Spleen (tissue), 11 donors: ENCODE measurements around the gene KRTAP4-11. TPM values are rescaled to one million over a fixed set of nuclear protein-coding genes. Genes with fewer than 3 reads are reported as not detected.
"Not testable (repeated sequence)": the region's sequence is repeated elsewhere in the genome, so short reads cannot be mapped to it uniquely, and the experiment has no call there.

ENCODE experiments used
- DNase-seq: peaks from one replicate; pipeline ENCODE4 v3.0.0-alpha.2; 2020
- H3K27ac ChIP-seq, 8 donors: fragments of 200-600 bp; sonication (generic) in 7 of 8; 1 replicate in 4 of 8; 2 replicates in 4 of 8; pipeline versions ENCODE4 v1.5.0 to v1.8.0; 2016 to 2021; ENCODE audit warnings: inconsistent platforms in 4 of 8, mild to moderate bottlenecking in 4 of 8, moderate library complexity in 1 of 8
- H3K27me3 ChIP-seq, 7 donors: fragments of 200-600 bp; sonication (generic) in 6 of 7; replicated peaks in 1 of 7; 1 replicate in 4 of 7; 2 replicates in 3 of 7; pipeline versions ENCODE4 v1.5.0 to v1.8.0; 2016 to 2021; ENCODE audit warnings: inconsistent platforms in 3 of 7, mild to moderate bottlenecking in 1 of 7
- H3K36me3 ChIP-seq, 6 donors: fragments of 200-600 bp; sonication (generic) in 5 of 6; 1 replicate in 4 of 6; 2 replicates in 2 of 6; pipeline versions ENCODE4 v1.5.0 to v1.8.0; 2016 to 2021; ENCODE audit warnings: inconsistent platforms in 2 of 6
- H3K4me1 ChIP-seq, 6 donors: fragments of 200-600 bp; sonication (generic) in 5 of 6; 1 replicate in 3 of 6; 2 replicates in 3 of 6; pipeline versions ENCODE4 v1.5.0 to v1.8.0; 2016 to 2021; ENCODE audit warnings: inconsistent platforms in 3 of 6
- H3K4me3 ChIP-seq, 8 donors: fragments of 200-600 bp; sonication (generic) in 7 of 8; 1 replicate in 4 of 8; 2 replicates in 4 of 8; pipeline versions ENCODE4 v1.5.0 to v1.8.0; 2016 to 2021; ENCODE audit warnings: inconsistent platforms in 4 of 8, mild to moderate bottlenecking in 4 of 8, moderate library complexity in 2 of 8
- H3K9me3 ChIP-seq, 8 donors: fragments of 200-600 bp; sonication (generic) in 7 of 8; 1 replicate in 4 of 8; 2 replicates in 4 of 8; pipeline versions ENCODE4 v1.5.0 to v1.8.0; 2016 to 2021; ENCODE audit warnings: inconsistent platforms in 4 of 8
- POLR2A ChIP-seq, 3 donors: fragments of 450-650 bp; IDR thresholded peaks; one replicate each; pipeline ENCODE4 v1.5.1; 2017; ENCODE audit warnings: antibody characterized with exemption in 3 of 3, mild to moderate bottlenecking in 1 of 3
- POLR2AphosphoS5 ChIP-seq, 3 donors: sonication (generic); formaldehyde crosslinking; IDR thresholded peaks; one replicate each; pipeline ENCODE4 v1.5.1; 2017; ENCODE audit warnings: antibody characterized with exemption in 3 of 3
- WGBS, 5 donors: extraction: QIAGEN DNeasy Blood & Tissue Kit in 3 of 5; methylation state at CpG; one replicate each; pipeline versions ENCODE4 v1.1.5 to v1.1.7; 2013 to 2018; 5-methylcytosine and 5-hydroxymethylcytosine counted together
- intact Hi-C: fragments of 100-400 bp; cut with DNase I; formaldehyde crosslinking; loops from one replicate; pipeline ENCODE4 v1.15.0; 2023; ENCODE audit warnings: low total_unique reads
- polyA plus RNA-seq, 3 donors: library from polyadenylated mRNA; stranded (reverse); fragments of 200-250 nt; gene quantifications; one replicate each; pipeline ENCODE4 v1.2.1, GENCODE V29; 2013
- total RNA-seq, 7 donors: library from RNA; depleted of rRNA in 3 of 7; stranded (reverse); fragments of >200 nt in 3 of 7; fragmentation: NEBNext Ultra II Directional in 4 of 7; extraction: Animal tissue kit (Norgen Biotek cat#: 25700) in 4 of 7; gene quantifications; one replicate each; pipeline versions ENCODE4 v1.1.0 to v1.2.1, GENCODE V29; 2016 to 2021
- TF ChIP-seq, protein P1 (sequence below), 11 experiments: fragments of 200-600 bp in 7 of 11; fragments of 450-650 bp in 4 of 11; sonication (generic) in 4 of 11; IDR thresholded peaks in 8 of 11; conservative IDR thresholded peaks in 3 of 11; 1 replicate in 7 of 11; 2 replicates in 4 of 11; pipeline versions ENCODE4 v1.4.0 to v1.8.0; 2016 to 2021; ENCODE audit warnings: antibody characterized with exemption in 11 of 11, inconsistent platforms in 4 of 11, mild to moderate bottlenecking in 1 of 11
- donor health status: healthy with polysubstance abuse.
- donor health status: DM: no; HTN: no; CAD: no; lungs with moderate emphysema.
- donor health status: DM: no; HTN: no; CAD: no.
- donor health status: Bipolar disorder and iron deficiency.
- donor health status: healthy.
- donor health status: DM: no; HTN: no; CAD: no.
- donor health status: DM: yes; HTN: yes; CAD: no.

KRTAP4-11 gene
- total and polyA plus RNA-seq, 10 donors: not detected

- Histone ChIP-seq H3K4me1 (peaks cover 0 to 9% (median 0%) of the 10 kb centered on the region in 6 donors), H3K36me3 (no peaks in the 10 kb centered on the region), H3K9me3 (peaks cover 0 to 6% (median 0%) of the 10 kb centered on the region in 8 donors), H3K27me3 (peaks cover 0 to 9% (median 0%) of the 10 kb centered on the region in 7 donors), H3K4me3 (no peak within 1 kb of the TSS), H3K27ac (no peak within 1 kb of the TSS)
- TF ChIP-seq POLR2AphosphoS5 (IDR thresholded peaks at IDR 0.05): no peak
- TF ChIP-seq POLR2A (IDR thresholded peaks at IDR 0.05): no peak
- TF ChIP-seq, protein P1, sequence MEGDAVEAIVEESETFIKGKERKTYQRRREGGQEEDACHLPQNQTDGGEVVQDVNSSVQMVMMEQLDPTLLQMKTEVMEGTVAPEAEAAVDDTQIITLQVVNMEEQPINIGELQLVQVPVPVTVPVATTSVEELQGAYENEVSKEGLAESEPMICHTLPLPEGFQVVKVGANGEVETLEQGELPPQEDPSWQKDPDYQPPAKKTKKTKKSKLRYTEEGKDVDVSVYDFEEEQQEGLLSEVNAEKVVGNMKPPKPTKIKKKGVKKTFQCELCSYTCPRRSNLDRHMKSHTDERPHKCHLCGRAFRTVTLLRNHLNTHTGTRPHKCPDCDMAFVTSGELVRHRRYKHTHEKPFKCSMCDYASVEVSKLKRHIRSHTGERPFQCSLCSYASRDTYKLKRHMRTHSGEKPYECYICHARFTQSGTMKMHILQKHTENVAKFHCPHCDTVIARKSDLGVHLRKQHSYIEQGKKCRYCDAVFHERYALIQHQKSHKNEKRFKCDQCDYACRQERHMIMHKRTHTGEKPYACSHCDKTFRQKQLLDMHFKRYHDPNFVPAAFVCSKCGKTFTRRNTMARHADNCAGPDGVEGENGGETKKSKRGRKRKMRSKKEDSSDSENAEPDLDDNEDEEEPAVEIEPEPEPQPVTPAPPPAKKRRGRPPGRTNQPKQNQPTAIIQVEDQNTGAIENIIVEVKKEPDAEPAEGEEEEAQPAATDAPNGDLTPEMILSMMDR (IDR thresholded peaks at IDR 0.05 in 8 of 11, conservative IDR thresholded peaks at IDR 0.05 in 3 of 11): no peak
- DNase-seq: no peak
- intact Hi-C loops: no loop called here
- WGBS, 5 donors: 62 to 82% (median 78%) methylated on average over 4 of the region's 4 CpGs
Measured at GRCh38 chr17:41098042-41098441, 20.1 kb downstream of the KRTAP4-11 start, which contains the start of gene KRTAP4-8. TSS of gene KRTAP4-8 (minus strand) at chr17:41098142. CDS start at chr17:41098084, 58 bp downstream.

DNA sequence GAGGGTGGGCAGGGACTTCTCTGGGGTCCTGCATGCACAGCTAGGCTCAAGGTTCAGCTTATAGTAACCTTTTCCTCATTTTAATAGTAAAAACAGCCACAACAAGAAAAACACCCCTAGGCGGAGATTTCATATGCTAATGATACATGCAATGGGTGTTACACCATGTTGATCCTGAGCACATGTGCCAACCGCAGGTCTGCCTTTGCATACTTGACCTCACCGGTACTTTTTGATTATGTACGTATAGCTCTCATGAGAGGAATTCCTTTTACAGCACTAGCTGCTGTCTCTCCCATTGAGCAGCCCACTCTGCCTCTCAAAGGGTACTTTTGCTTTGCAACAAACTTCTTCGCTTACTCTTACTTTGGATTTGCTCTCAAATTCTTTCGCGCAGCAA lies 22.1 kb downstream of the KRTAP4-11 start:
- no peak for DNase-seq
- no peak overlapping the region for H3K4me3 ChIP-seq
- H3K27ac ChIP-seq: no peak overlapping the region
- peaks cover 0 to 11% (median 0%) of the 10 kb centered on the region in 8 donors for H3K9me3 ChIP-seq
- H3K36me3 ChIP-seq: no peaks in the 10 kb centered on the region
- intact Hi-C loops: no loop called here
- TF ChIP-seq, protein P1 (IDR thresholded peaks at IDR 0.05 in 8 of 11, conservative IDR thresholded peaks at IDR 0.05 in 3 of 11): no peak
- TF ChIP-seq POLR2A (IDR thresholded peaks at IDR 0.05) (no peak), POLR2AphosphoS5 (IDR thresholded peaks at IDR 0.05) (no peak)
- peaks cover 0 to 9% (median 0%) of the 10 kb centered on the region in 7 donors for H3K27me3 ChIP-seq
- WGBS, 5 donors: 85 to 89% (median 88%) methylated on average over 7 of the region's 7 CpGs
- H3K4me1 ChIP-seq: peaks cover 0 to 9% (median 0%) of the 10 kb centered on the region in 6 donors

- H3K27ac ChIP-seq, H3K27me3 ChIP-seq, intact Hi-C loops, DNase-seq, H3K4me3 ChIP-seq, H3K36me3 ChIP-seq, H3K4me1 ChIP-seq: not testable (repeated sequence)
- peaks cover 0 to 11% (median 0%) of the 10 kb centered on the region in 8 donors for H3K9me3 ChIP-seq
- WGBS, 5 donors: 29 to 63% (median 52%) methylated on average over 4 of the region's 4 CpGs
Measured at GRCh38 chr17:41088760-41089352, 29.3 kb downstream of the KRTAP4-11 start.

DNA sequence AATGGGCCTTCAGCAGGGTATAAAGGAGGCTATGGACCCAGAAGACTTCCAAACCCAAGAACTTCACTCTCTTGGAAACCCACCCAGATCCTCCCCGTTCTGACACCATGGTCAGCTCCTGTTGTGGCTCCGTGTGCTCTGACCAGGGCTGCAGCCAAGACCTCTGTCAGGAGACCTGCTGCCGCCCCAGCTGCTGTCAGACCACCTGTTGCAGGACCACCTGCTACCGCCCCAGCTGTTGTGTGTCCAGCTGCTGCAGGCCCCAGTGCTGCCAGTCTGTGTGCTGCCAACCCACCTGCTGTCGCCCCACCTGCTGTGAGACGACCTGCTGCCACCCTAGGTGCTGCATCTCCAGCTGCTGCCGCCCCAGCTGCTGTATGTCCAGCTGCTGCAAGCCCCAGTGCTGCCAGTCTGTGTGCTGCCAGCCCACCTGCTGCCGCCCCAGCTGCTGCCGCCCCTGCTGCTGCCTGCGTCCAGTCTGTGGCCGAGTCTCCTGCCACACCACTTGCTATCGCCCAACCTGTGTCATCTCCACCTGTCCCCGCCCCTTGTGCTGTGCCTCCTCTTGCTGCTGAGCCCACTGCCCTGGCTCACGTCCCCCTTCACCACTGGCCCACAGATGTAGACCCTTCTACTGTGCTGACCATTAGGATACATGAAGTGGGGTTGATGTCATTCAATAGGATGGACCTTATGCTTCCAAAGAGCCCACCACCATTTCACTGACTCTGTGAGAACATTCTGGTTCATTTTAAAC lies 33.9 kb downstream of the KRTAP4-11 start, which contains the start of gene KRTAP4-7:
TSS of gene KRTAP4-7 (plus strand) at position 51 of the 757 bp plus-strand sequence. CDS start at position 108, 57 bp downstream.
- H3K36me3 ChIP-seq, intact Hi-C loops, H3K4me3 ChIP-seq, H3K27ac ChIP-seq, H3K9me3 ChIP-seq, DNase-seq, H3K27me3 ChIP-seq, H3K4me1 ChIP-seq: not testable (repeated sequence)
- 72 to 89% (median 85%) methylated on average over 8 to 14 of the region's 14 CpGs for WGBS, 5 donors

GRCh38 chr17:41083427-41083826 lies 34.7 kb downstream of the KRTAP4-11 start:
- H3K4me1 ChIP-seq, H3K36me3 ChIP-seq, H3K4me3 ChIP-seq, H3K27me3 ChIP-seq, intact Hi-C loops, H3K27ac ChIP-seq, DNase-seq, H3K9me3 ChIP-seq: not testable (repeated sequence)
- WGBS, 5 donors: 62 to 92% (median 90%) methylated on average over 2 of the region's 2 CpGs
